Measurements from ENCODE around the gene RAPGEF4. TPM values are rescaled to one million over a fixed set of nuclear protein-coding genes. Genes with fewer than 3 reads are reported as not detected.

Gene RAPGEF4
- total RNA-seq, 1 experiment from 2014 or later, result 1.4 TPM

- TF ChIP-seq CTCF (conservative IDR thresholded peaks at IDR 0.05), result no peak
- WGBS (ENCODE audit: extremely low coverage, insufficient read length, low lambda C conversion rate), result no CpG with 5 or more reads among the region's 8 CpGs
These were observed 230.0 kb downstream of the RAPGEF4 start for GRCh38 chr2:172965433-172966212.

More at GRCh38 chr2:172965433-172966212, 230.0 kb downstream of the RAPGEF4 start:
- no peak overlapping the region for H2AK5ac ChIP-seq (ENCODE audit: insufficient read length, low read length)
- no peak overlapping the region for H2BK120ac ChIP-seq (ENCODE audit: low read depth, low read length, poor library complexity, severe bottlenecking)
- H3K9ac ChIP-seq (ENCODE audit: extremely low read depth, insufficient read length, low read length), result no peak overlapping the region
- H3K27me3 ChIP-seq (ENCODE audit: insufficient read depth, low read length), result no peaks in the 10 kb centered on the region
- no peak overlapping the region for H3K4ac ChIP-seq (ENCODE audit: low read depth, low read length)
- no peaks in the 10 kb centered on the region for H3K23me2 ChIP-seq (ENCODE audit: insufficient read length, low read depth, low read length, poor library complexity, severe bottlenecking)
- H3K27ac ChIP-seq (ENCODE audit: insufficient read length, low read depth, low read length), result no peak overlapping the region
- no peak overlapping the region for H2BK5ac ChIP-seq (ENCODE audit: insufficient read length, low read length)
- Mint-ChIP-seq H3K4me3 (no peak overlapping the region), H3K9me3 (no peaks in the 10 kb centered on the region), H3K27ac (no peak overlapping the region), H3K4me1 (peaks cover 17 to 18% of the 10 kb centered on the region in 2 experiments), H3K27me3 (ENCODE audit: low read depth) (no peaks in the 10 kb centered on the region; the same call in 1 of the 2 replicates), H3K36me3 (ENCODE audit: insufficient read depth in 1 of 3, low read depth in 3 of 3) (no peaks in the 10 kb centered on the region)
- no peak overlapping the region for H4K8ac ChIP-seq (replicated peaks; ENCODE audit: insufficient read length, low read depth, low read length)
- no peak overlapping the region for H3K23ac ChIP-seq (ENCODE audit: insufficient read length, low read depth, low read length)
- DNase-seq, result no peak
- no peaks in the 10 kb centered on the region for H3K79me2 ChIP-seq (ENCODE audit: insufficient read depth, low read length)
- H2BK12ac ChIP-seq (ENCODE audit: insufficient read length, low read depth, low read length), result no peak overlapping the region
- H2BK20ac ChIP-seq (ENCODE audit: low read depth, low read length, poor library complexity, severe bottlenecking), result no peak overlapping the region
- H3K18ac ChIP-seq (ENCODE audit: insufficient read length, low read depth, low read length), result no peak overlapping the region
- no peaks in the 10 kb centered on the region for H3K79me1 ChIP-seq (ENCODE audit: insufficient read depth, low read depth, low read length, poor library complexity, severe bottlenecking)
- H4K91ac ChIP-seq (ENCODE audit: insufficient read length, low read depth, low read length), result no peak overlapping the region
- no peak overlapping the region for H3K14ac ChIP-seq (ENCODE audit: insufficient read depth, low read length)
- H4K5ac ChIP-seq (ENCODE audit: insufficient read length, low read depth, low read length), result no peak overlapping the region
- H3T11ph ChIP-seq (ENCODE audit: low read length), result no peak overlapping the region
- H3K4me2 ChIP-seq (ENCODE audit: insufficient read depth, insufficient read length, low read length), result no peak overlapping the region
- no peaks in the 10 kb centered on the region for H3K4me1 ChIP-seq (ENCODE audit: insufficient read depth, low read length)
- no peak overlapping the region for H3K56ac ChIP-seq (ENCODE audit: insufficient read length, low read depth, low read length)
- no peak overlapping the region for H2AFZ ChIP-seq (ENCODE audit: low read length)
- H2BK15ac ChIP-seq (ENCODE audit: low read depth, low read length), result no peak overlapping the region
- H3K9me3 ChIP-seq (ENCODE audit: control insufficient read depth, low read depth, low read length), result no peaks in the 10 kb centered on the region
- H4K20me1 ChIP-seq (ENCODE audit: control insufficient read depth, insufficient read depth, insufficient read length), result no peaks in the 10 kb centered on the region
